ENCODE measurements around the gene ACOXL. TPM values are rescaled to one million over a fixed set of nuclear protein-coding genes. Genes with fewer than 3 reads are reported as not detected.

The ACOXL gene
- total RNA-seq, 1 donor, result 0.10 TPM

- Histone ChIP-seq H3K4me1 (ENCODE audit: insufficient read depth, low read length) (peaks cover 17% of the 10 kb centered on the region), H3K9me3 (ENCODE audit: low read depth, low read length) (peaks cover 23% of the 10 kb centered on the region), H3K27me3 (ENCODE audit: insufficient read depth, low read length) (no peaks in the 10 kb centered on the region), H3K4me3 (ENCODE audit: low read length) (no peak overlapping the region)
These were observed 278.8 kb downstream of the ACOXL start for GRCh38 chr2:111011218-111011617.

- Histone ChIP-seq H3K27me3 (ENCODE audit: insufficient read depth, low read length) (no peaks in the 10 kb centered on the region), H3K9me3 (ENCODE audit: low read depth, low read length) (peaks cover 23% of the 10 kb centered on the region), H3K4me1 (ENCODE audit: insufficient read depth, low read length) (peaks cover 24% of the 10 kb centered on the region), H3K4me3 (ENCODE audit: low read length) (no peak overlapping the region)
These were observed 283.1 kb downstream of the ACOXL start for GRCh38 chr2:111015283-111015995.

GRCh38 chr2:111017034-111017622 is 284.8 kb downstream of the ACOXL start:
- Histone ChIP-seq H3K4me3 (ENCODE audit: low read length) (no peak overlapping the region), H3K9me3 (ENCODE audit: low read depth, low read length) (peaks cover 20% of the 10 kb centered on the region), H3K27me3 (ENCODE audit: insufficient read depth, low read length) (no peaks in the 10 kb centered on the region), H3K4me1 (ENCODE audit: insufficient read depth, low read length) (peaks cover 26% of the 10 kb centered on the region)

- Histone ChIP-seq H3K9me3 (ENCODE audit: low read depth, low read length) (peaks cover 12% of the 10 kb centered on the region), H3K4me3 (ENCODE audit: low read length) (no peak overlapping the region), H3K4me1 (ENCODE audit: insufficient read depth, low read length) (peaks cover 34% of the 10 kb centered on the region), H3K27me3 (ENCODE audit: insufficient read depth, low read length) (no peaks in the 10 kb centered on the region)
These were observed 285.5 kb downstream of the ACOXL start for GRCh38 chr2:111017909-111018308.

GRCh38 chr2:111019381-111019780 is 287.0 kb downstream of the ACOXL start:
- Histone ChIP-seq H3K4me1 (ENCODE audit: insufficient read depth, low read length) (peaks cover 48% of the 10 kb centered on the region), H3K27me3 (ENCODE audit: insufficient read depth, low read length) (no peaks in the 10 kb centered on the region), H3K4me3 (ENCODE audit: low read length) (no peak overlapping the region), H3K9me3 (ENCODE audit: low read depth, low read length) (peaks cover 3% of the 10 kb centered on the region)

- no peak overlapping the region for H3K4me3 ChIP-seq (ENCODE audit: low read length)
- H3K4me1 ChIP-seq (ENCODE audit: insufficient read depth, low read length), result peaks cover 33% of the 10 kb centered on the region
- no peaks in the 10 kb centered on the region for H3K27me3 ChIP-seq (ENCODE audit: insufficient read depth, low read length)
- no peaks in the 10 kb centered on the region for H3K9me3 ChIP-seq (ENCODE audit: low read depth, low read length)
These were observed 290.3 kb downstream of the ACOXL start for GRCh38 chr2:111022633-111023032.

GRCh38 chr2:111024496-111024895 is 292.1 kb downstream of the ACOXL start:
- Histone ChIP-seq H3K27me3 (ENCODE audit: insufficient read depth, low read length) (no peaks in the 10 kb centered on the region), H3K9me3 (ENCODE audit: low read depth, low read length) (no peaks in the 10 kb centered on the region), H3K4me3 (ENCODE audit: low read length) (no peak overlapping the region), H3K4me1 (ENCODE audit: insufficient read depth, low read length) (peaks cover 42% of the 10 kb centered on the region)

- Histone ChIP-seq H3K27me3 (ENCODE audit: insufficient read depth, low read length) (no peaks in the 10 kb centered on the region), H3K4me1 (ENCODE audit: insufficient read depth, low read length) (peaks cover 50% of the 10 kb centered on the region), H3K4me3 (ENCODE audit: low read length) (no peak overlapping the region), H3K9me3 (ENCODE audit: low read depth, low read length) (no peaks in the 10 kb centered on the region)
These were observed 292.9 kb downstream of the ACOXL start for GRCh38 chr2:111025288-111025687.

GRCh38 chr2:111028720-111029119 is 296.3 kb downstream of the ACOXL start:
- Histone ChIP-seq H3K27me3 (ENCODE audit: insufficient read depth, low read length) (no peaks in the 10 kb centered on the region), H3K4me3 (ENCODE audit: low read length) (no peak overlapping the region), H3K9me3 (ENCODE audit: low read depth, low read length) (no peaks in the 10 kb centered on the region), H3K4me1 (ENCODE audit: insufficient read depth, low read length) (peaks cover 65% of the 10 kb centered on the region)

- Histone ChIP-seq H3K4me3 (ENCODE audit: low read length) (no peak overlapping the region), H3K4me1 (ENCODE audit: insufficient read depth, low read length) (peaks cover 62% of the 10 kb centered on the region), H3K27me3 (ENCODE audit: insufficient read depth, low read length) (no peaks in the 10 kb centered on the region), H3K9me3 (ENCODE audit: low read depth, low read length) (no peaks in the 10 kb centered on the region)
These were observed 297.0 kb downstream of the ACOXL start for GRCh38 chr2:111029181-111029927.

GRCh38 chr2:111030260-111030891 is 298.0 kb downstream of the ACOXL start:
- H3K27me3 ChIP-seq (ENCODE audit: insufficient read depth, low read length), result no peaks in the 10 kb centered on the region
- H3K4me3 ChIP-seq (ENCODE audit: low read length), result no peak overlapping the region
- peaks cover 55% of the 10 kb centered on the region for H3K4me1 ChIP-seq (ENCODE audit: insufficient read depth, low read length)
- H3K9me3 ChIP-seq (ENCODE audit: low read depth, low read length), result no peaks in the 10 kb centered on the region

- Histone ChIP-seq H3K4me1 (ENCODE audit: insufficient read depth, low read length) (peaks cover 56% of the 10 kb centered on the region), H3K9me3 (ENCODE audit: low read depth, low read length) (no peaks in the 10 kb centered on the region), H3K4me3 (ENCODE audit: low read length) (no peak overlapping the region), H3K27me3 (ENCODE audit: insufficient read depth, low read length) (no peaks in the 10 kb centered on the region)
These were observed 298.6 kb downstream of the ACOXL start for GRCh38 chr2:111030945-111031344.

- H3K4me3 ChIP-seq (ENCODE audit: low read length), result no peak overlapping the region
- H3K27me3 ChIP-seq (ENCODE audit: insufficient read depth, low read length), result no peaks in the 10 kb centered on the region
- no peaks in the 10 kb centered on the region for H3K9me3 ChIP-seq (ENCODE audit: low read depth, low read length)
- peaks cover 64% of the 10 kb centered on the region for H3K4me1 ChIP-seq (ENCODE audit: insufficient read depth, low read length)
These were observed 299.4 kb downstream of the ACOXL start for GRCh38 chr2:111031546-111032478.

- no peak overlapping the region for H3K4me3 ChIP-seq (ENCODE audit: low read length)
- peaks cover 73% of the 10 kb centered on the region for H3K4me1 ChIP-seq (ENCODE audit: insufficient read depth, low read length)
- H3K9me3 ChIP-seq (ENCODE audit: low read depth, low read length), result no peaks in the 10 kb centered on the region
- no peaks in the 10 kb centered on the region for H3K27me3 ChIP-seq (ENCODE audit: insufficient read depth, low read length)
These were observed 300.5 kb downstream of the ACOXL start for GRCh38 chr2:111032721-111033429.
